ENCODE measurements around the gene TOP1. TPM values are rescaled to one million over a fixed set of nuclear protein-coding genes. Genes with fewer than 3 reads are reported as not detected.

The TOP1 gene
- total RNA-seq, 1 donor from 2014 or later: 9.4 TPM

GRCh38 chr20:41027366-41027765 is 1.3 kb upstream of the TOP1 start:
- Histone ChIP-seq H3K27ac (peak overlapping the region in 1 of 2 donors; percentile 32), H3K9me3 (no peaks in the 10 kb centered on the region)
- DNase-seq (ENCODE audit: low spot score in 2 of 2): peak in 1 of 2 donors; percentile 52

GRCh38 chr20:41027872-41028358 is 707 bp upstream of the TOP1 start:
- intact Hi-C loops (cut with DNase I): loop anchor here (1.0 to 5.0 kb wide), 4 partner anchors 45 to 665 kb away; partner anchors contain the start of gene PLCG1
- Histone ChIP-seq H3K27ac (peak overlapping the region; percentile 31 to 32), H3K27me3 (no peaks in the 10 kb centered on the region), H3K9me3 (no peaks in the 10 kb centered on the region), H3K4me3 (peak overlapping the region; percentile 90 to 99), H3K36me3 (no peaks in the 10 kb centered on the region), H3K4me1 (peaks cover 10 to 30% of the 10 kb centered on the region in 2 donors)
- no peak for DNase-seq (ENCODE audit: low spot score in 2 of 2)
- no peak for TF ChIP-seq CTCF (IDR thresholded peaks at IDR 0.05)

More at GRCh38 chr20:41027366-41027765, 1.3 kb upstream of the TOP1 start:
- no peak for TF ChIP-seq CTCF (IDR thresholded peaks at IDR 0.05)
- no peaks in the 10 kb centered on the region for H3K36me3 ChIP-seq
- peaks cover 10 to 25% of the 10 kb centered on the region in 2 donors for H3K4me1 ChIP-seq
- intact Hi-C loops (cut with DNase I): loop anchor here (5.0 kb wide), 1 partner anchor 205 kb away; no protein-coding TSS in a partner anchor
- no peak overlapping the region for H3K4me3 ChIP-seq
- H3K27me3 ChIP-seq: no peaks in the 10 kb centered on the region

- H3K36me3 ChIP-seq: no peaks in the 10 kb centered on the region
- no peak for TF ChIP-seq CTCF (IDR thresholded peaks at IDR 0.05)
- H3K4me1 ChIP-seq: peaks cover 13 to 42% of the 10 kb centered on the region in 2 donors
- peak overlapping the region; percentile 90 to 99 for H3K4me3 ChIP-seq
- peak overlapping the region; percentile 95 to 100 for H3K27ac ChIP-seq
- intact Hi-C loops (cut with DNase I): loop anchor here (2.0 to 5.0 kb wide), 3 partner anchors 43 to 663 kb away; no protein-coding TSS in a partner anchor
- peak in 1 of 2 donors; percentile 61 for DNase-seq (ENCODE audit: low spot score in 2 of 2)
- H3K27me3 ChIP-seq: no peaks in the 10 kb centered on the region
- no peaks in the 10 kb centered on the region for H3K9me3 ChIP-seq
Observed at GRCh38 chr20:41029150-41029901, 704 bp downstream of the TOP1 start.

GRCh38 chr20:41030061-41030460 is 1.4 kb downstream of the TOP1 start:
- no peaks in the 10 kb centered on the region for H3K27me3 ChIP-seq
- peaks cover 13 to 42% of the 10 kb centered on the region in 2 donors for H3K4me1 ChIP-seq
- TF ChIP-seq CTCF (IDR thresholded peaks at IDR 0.05): no peak
- H3K27ac ChIP-seq: peak overlapping the region; percentile 95 to 100
- peak overlapping the region; percentile 90 to 99 for H3K4me3 ChIP-seq
- DNase-seq (ENCODE audit: low spot score in 2 of 2): no peak
- intact Hi-C loops (cut with DNase I): no loop called here
- no peaks in the 10 kb centered on the region for H3K9me3 ChIP-seq
- H3K36me3 ChIP-seq: no peaks in the 10 kb centered on the region

GRCh38 chr20:41030531-41031242 is 2.1 kb downstream of the TOP1 start:
- DNase-seq (ENCODE audit: low spot score in 2 of 2): no peak
- intact Hi-C loops (cut with DNase I): no loop called here
- H3K4me1 ChIP-seq: peaks cover 13 to 42% of the 10 kb centered on the region in 2 donors

More at GRCh38 chr20:41030531-41031242, 2.1 kb downstream of the TOP1 start:
- no peak for TF ChIP-seq CTCF (IDR thresholded peaks at IDR 0.05)
- no peaks in the 10 kb centered on the region for H3K27me3 ChIP-seq
- H3K4me3 ChIP-seq: peak overlapping the region; percentile 90 to 99
- H3K27ac ChIP-seq: peak overlapping the region in 1 of 2 donors; percentile 100
- H3K36me3 ChIP-seq: no peaks in the 10 kb centered on the region
- H3K9me3 ChIP-seq: no peaks in the 10 kb centered on the region
